NCI-H82 (cell line): ENCODE results near the gene SLC8A1.
A peak's percentile ranks its signal among the peaks of the same experiment; 100 is the strongest.

Source experiments
- DNase-seq: peaks from one replicate; lab custom pipeline; 2025; lab: John Stamatoyannopoulos, UW

SLC8A1 gene

GRCh38 chr2:40273734-40274182 is 178.1 kb downstream of the SLC8A1 start:
- no peak for DNase-seq

- no peak for DNase-seq
Measured at GRCh38 chr2:40271094-40271493, 180.8 kb downstream of the SLC8A1 start.

GRCh38 chr2:40270372-40270771 is 181.5 kb downstream of the SLC8A1 start:
- DNase-seq = no peak

- no peak for DNase-seq
Measured at GRCh38 chr2:40268566-40268965, 183.3 kb downstream of the SLC8A1 start.

- no peak for DNase-seq
Measured at GRCh38 chr2:40266201-40266600, 185.7 kb downstream of the SLC8A1 start.

- no peak for DNase-seq
Measured at GRCh38 chr2:40265602-40266001, 186.3 kb downstream of the SLC8A1 start.

GRCh38 chr2:40261042-40261441 is 190.8 kb downstream of the SLC8A1 start:
- no peak for DNase-seq

- no peak for DNase-seq
Measured at GRCh38 chr2:40260437-40260836, 191.5 kb downstream of the SLC8A1 start.

- no peak for DNase-seq
Measured at GRCh38 chr2:40259900-40260299, 192.0 kb downstream of the SLC8A1 start.

GRCh38 chr2:40258135-40258457 is 193.8 kb downstream of the SLC8A1 start:
- no peak for DNase-seq

GRCh38 chr2:40257340-40258134 is 194.4 kb downstream of the SLC8A1 start:
- no peak for DNase-seq

GRCh38 chr2:40256649-40257048 is 195.2 kb downstream of the SLC8A1 start:
- DNase-seq = peak; percentile 63

GRCh38 chr2:40256008-40256407 is 195.9 kb downstream of the SLC8A1 start:
- no peak for DNase-seq

GRCh38 chr2:40255103-40255502 is 196.8 kb downstream of the SLC8A1 start:
- no peak for DNase-seq

- DNase-seq = no peak
Measured at GRCh38 chr2:40254611-40255010, 197.3 kb downstream of the SLC8A1 start.

GRCh38 chr2:40251137-40251536 is 200.8 kb downstream of the SLC8A1 start:
- DNase-seq = peak; percentile 41

GRCh38 chr2:40249577-40249976 is 202.3 kb downstream of the SLC8A1 start:
- no peak for DNase-seq

- no peak for DNase-seq
Measured at GRCh38 chr2:40248294-40248693, 203.6 kb downstream of the SLC8A1 start.

GRCh38 chr2:40244675-40245074 is 207.2 kb downstream of the SLC8A1 start:
- DNase-seq = peak; percentile 92

GRCh38 chr2:40244251-40244650 is 207.6 kb downstream of the SLC8A1 start:
- DNase-seq = no peak

GRCh38 chr2:40243581-40244187 is 208.2 kb downstream of the SLC8A1 start:
- no peak for DNase-seq

- no peak for DNase-seq
Measured at GRCh38 chr2:40242315-40242714, 209.6 kb downstream of the SLC8A1 start.

- DNase-seq = no peak
Measured at GRCh38 chr2:40240070-40240469, 211.8 kb downstream of the SLC8A1 start.
